Measurements from ENCODE around the gene KSR2.

Gene KSR2

DNA sequence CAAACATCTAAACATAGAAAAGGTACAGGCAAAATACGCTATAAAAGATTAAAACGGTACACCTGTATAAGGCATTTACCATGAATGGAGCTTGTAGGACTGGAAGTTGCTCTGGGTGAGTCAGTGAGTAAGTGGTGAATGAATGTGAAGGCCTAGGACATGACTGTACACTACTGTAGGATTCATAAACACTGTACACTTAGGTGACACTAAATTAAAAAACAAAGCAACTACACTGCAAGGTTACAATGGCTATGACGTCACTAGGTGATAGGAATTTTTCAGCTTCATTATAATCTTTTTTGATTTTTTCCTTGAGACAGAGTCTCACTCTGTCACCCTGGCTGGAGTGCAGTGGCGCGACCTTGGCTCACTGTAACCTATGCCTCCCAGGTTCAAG lies 269.2 kb downstream of the KSR2 start:
- no peak for DNase-seq (ENCODE audit: low spot score)
- no peak for FAIRE-seq

DNA sequence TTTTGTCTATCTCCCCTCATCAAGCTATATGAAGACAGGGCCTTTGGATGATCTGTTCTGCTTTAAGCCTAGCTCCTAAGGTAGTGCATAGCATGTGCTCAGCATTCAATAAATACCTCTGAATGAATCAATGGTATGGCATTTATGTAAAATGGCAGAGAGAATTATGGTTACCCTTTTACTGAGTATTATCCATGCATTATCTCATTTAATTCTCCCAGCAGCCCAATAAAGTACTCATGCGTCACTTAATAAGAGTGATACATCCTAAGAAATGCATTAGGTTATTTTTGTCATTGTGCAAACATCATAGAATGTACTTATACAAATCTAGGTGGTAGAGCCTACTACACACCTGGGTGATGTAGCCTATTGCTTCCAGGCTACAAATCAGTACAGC lies 269.7 kb downstream of the KSR2 start:
- no peak for FAIRE-seq

DNA sequence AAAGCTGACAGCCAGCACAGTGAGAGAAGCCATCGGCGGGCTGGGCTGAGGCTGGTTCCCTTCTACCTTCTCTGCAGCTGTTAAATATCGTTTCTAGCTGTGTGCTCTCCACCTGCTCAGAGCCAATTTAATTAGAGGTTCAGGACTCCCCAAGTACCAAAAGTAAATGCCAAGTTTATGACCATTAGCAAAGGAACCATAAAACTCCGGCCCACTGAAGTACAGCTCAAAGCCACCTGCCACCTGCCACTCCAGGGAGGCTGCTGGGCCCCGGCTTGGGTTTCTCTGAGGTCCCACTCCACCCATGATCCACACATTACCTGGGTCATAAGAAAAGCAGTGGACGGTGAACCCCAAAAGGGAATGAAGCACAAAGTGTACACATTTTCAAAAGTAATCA lies 272.8 kb downstream of the KSR2 start:
- FAIRE-seq = no peak
- DNase-seq (ENCODE audit: low spot score) = no peak

More for the DNA sequence above, 269.7 kb downstream of the KSR2 start:
- DNase-seq (ENCODE audit: low spot score) = no peak

DNA sequence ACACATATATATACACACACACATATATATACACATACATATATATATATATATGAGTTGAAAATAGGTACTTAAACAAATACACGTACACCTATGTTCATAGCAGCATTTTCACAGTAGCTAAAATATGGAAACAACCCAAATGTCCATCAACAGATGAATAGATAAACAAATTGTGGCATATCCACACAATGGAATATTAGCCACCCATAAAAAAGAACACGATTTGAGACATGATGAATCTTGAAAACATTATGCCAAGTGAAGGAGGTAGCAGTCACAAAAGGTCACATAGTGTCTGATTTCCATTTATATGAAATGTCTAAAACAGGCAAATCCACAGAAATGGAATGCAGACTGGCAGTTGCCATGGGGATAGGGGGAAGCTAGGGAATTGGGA lies 276.3 kb downstream of the KSR2 start:
- FAIRE-seq (no peak), DNase-seq (ENCODE audit: low spot score) (no peak)

DNA sequence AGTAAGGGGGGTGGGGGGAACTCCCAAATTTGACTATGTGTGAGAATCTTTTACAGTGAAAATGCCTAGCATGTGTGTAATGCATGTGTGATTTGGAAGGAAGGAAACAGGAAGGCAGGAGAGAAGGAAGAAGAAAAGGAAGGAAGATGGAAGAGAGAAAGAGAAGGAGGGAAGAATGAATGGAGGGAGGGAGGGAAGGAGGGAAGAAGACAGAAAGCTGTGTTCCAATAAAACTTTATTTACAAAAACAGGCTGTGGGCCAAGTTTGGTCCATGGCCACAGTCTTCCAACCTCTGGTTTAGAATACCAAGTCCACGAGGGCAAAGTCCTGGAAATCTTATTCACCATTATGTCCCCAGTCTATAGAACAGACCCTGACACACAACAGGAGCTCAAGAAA lies 278.9 kb downstream of the KSR2 start:
- no peak for DNase-seq (ENCODE audit: low spot score)
- FAIRE-seq = no peak

DNA sequence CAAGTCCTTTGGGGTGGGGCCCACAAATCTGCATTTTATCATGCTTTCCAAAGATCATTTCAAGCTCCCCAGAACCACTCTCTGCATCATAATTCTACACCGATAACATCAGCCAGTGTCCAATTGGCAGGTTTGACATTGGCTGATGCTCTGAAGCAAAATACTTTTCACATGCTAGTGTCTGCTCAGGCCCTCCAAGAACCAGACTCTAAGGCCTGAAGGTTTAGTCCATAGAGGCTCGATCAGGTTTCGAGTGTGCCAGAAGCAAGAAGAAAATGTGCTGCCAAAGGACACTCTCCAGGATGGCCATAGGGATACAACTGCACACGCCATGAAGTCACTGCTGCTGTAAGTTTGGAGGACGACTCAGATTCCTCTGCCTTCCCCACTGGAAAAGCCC lies 280.3 kb downstream of the KSR2 start:
- no peak for FAIRE-seq
- DNase-seq (ENCODE audit: low spot score) = no peak

DNA sequence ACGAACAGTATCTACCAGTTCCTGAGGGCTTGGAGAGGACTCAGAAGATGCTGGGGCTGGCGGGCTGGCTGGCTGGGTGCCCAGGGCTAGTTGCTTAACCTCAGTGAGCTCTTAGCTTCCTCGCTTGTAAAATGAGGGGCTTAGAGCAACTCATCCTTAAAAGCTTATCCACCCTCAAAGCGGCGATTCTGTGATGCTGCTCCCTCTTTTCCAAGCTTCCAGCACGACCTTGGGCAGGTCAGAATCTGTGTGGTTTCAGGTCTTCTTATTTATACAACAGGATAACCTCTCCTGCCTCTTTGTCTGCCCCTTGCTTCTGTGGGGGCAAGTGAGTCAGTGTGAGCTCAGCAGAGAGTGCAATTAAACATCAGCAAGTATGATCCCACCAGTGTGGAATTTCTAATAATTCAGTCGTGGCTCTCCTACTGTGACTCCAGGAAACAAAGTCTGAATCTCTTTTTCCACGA lies 281.8 kb downstream of the KSR2 start:
- FAIRE-seq (no peak), DNase-seq (ENCODE audit: low spot score) (peak; percentile 84)

DNA sequence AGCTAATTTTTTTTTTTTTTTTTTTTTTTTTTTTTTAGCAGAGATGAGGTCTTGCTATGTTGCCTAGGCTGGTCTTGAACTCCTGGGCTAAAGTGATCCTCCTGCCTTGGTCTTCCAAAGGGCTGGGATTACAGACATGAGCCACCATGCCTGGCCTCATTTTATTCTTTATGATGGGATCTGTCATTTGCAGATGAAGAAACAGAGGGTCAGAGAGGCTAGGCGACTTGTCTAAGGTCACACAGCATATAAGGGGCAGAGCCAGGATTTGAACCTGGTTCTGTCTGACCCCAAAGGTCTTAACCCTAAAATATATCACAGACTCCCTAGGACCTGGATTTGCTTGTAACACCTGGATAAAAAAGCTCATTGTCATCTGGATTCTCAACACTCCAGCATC lies 282.6 kb downstream of the KSR2 start:
- FAIRE-seq (no peak), DNase-seq (ENCODE audit: low spot score) (no peak)

DNA sequence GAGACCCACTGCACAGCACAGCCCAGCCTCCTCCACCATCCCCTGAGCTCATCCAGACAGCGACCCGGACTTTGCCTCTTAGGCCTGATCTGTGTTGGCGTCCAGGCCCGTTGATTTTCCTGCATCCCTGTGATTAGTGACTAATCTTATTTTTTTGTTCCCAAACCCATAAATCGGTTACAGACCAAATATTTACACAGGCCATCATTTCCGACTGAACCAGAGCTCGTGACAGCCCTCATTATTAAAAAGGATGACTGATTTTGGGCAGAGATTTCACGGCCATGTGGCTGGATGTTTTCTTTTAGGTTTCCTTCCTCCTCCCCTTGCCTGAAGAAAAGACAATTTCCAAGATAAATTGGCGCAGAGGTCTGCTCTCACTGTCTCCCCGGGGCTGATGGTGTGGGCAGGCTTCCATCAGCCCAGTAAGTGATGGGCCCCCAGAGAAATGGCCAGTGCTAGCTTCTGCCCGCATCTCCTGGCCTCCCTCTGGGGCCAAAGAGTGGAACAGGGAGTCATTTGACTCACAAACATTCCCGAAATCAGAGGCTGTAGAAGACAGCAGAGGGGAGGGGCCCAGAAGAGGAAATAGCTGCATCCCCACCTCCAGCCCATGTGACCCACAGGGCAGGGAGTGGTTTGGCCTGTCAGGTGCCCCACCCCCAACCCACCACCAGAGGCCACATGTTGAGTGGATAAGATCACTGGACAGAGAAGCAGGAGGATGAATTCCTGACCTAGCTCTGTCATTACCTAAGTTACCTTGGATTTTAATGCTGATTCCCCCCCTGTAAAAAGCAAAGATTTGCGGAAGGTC lies 283.5 kb downstream of the KSR2 start:
- FAIRE-seq (no peak), DNase-seq (ENCODE audit: low spot score) (peak; percentile 91)

DNA sequence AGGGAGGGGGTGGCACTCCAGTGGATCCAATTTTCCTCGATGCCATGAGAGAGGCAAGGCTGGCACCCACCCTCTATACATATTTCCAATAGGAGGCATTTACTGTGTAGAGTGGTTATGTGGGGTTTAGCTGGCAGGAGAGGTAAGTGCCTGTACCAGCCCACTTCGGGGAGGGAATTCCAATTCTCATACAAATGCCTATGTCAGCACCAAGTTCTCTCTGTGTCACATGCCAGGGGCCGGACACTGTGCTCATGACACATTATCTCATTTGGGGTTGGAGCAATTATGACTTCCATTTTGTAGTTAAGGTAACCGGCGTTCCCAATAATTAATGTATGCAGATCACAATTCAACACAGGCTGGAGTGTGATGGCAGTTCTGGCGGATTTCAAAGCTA lies 284.3 kb downstream of the KSR2 start:
- FAIRE-seq (no peak), DNase-seq (ENCODE audit: low spot score) (no peak)

DNA sequence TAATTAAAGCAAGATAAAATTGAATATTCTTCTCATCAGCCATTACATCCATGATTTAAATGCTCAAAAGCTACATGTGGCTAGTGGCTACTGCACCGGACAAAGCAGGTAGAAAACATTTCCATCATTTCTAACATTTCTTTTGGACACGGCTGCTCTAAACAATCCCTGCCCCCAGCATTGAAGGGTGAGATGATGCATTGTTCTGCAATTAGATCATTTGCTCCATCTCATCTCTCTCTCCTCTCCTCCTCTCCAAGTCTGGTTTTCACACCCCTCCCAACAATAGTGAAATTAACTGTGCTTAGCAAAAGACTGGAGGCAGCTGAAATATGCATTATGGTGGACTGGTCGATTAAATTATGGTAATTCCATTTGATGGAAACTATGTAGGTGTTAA lies 288.5 kb downstream of the KSR2 start:
- no peak for FAIRE-seq
- DNase-seq (ENCODE audit: low spot score) = peak; percentile 64

DNA sequence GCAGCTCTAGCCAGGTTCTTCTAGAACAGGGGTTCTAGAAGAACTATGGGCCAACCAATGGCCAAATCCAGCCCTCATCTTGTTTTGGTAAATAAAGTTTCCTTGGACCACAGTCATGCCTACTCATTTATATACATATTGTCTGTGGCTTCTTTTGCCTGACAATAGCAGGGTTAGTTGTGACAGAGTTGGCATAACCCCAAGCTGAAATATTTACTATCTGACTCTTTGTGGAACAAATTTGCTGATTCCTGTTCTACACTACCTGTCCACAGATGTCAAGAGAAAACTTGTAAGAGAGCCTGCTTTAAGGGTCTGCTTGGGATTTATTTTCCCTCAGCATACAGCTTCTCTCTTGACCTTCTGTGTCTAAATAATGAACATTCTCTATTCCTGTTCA lies 289.0 kb downstream of the KSR2 start:
- FAIRE-seq = no peak

DNA sequence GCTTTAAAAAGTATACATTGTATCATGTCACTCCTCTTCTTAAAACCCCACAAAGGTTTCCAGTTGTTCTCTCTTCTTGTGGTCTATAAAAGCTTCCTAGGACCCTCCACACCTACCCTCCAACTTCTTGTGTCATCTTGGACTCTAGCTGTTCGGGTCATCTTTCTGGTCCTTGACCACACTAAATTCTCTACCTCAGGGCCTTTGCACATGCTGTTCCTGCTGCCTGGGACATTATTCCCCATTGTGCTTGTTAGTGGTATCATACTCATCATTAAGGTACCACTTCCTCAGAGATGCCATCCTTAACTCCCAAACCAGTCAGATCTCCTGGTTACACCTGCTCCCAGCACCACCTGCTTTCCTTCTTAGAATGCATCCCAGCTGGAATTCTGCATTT lies 294.0 kb downstream of the KSR2 start:
- DNase-seq (ENCODE audit: low spot score) (no peak), FAIRE-seq (no peak)

More for the DNA sequence above, 289.0 kb downstream of the KSR2 start:
- peak; percentile 21 for DNase-seq (ENCODE audit: low spot score)

DNA sequence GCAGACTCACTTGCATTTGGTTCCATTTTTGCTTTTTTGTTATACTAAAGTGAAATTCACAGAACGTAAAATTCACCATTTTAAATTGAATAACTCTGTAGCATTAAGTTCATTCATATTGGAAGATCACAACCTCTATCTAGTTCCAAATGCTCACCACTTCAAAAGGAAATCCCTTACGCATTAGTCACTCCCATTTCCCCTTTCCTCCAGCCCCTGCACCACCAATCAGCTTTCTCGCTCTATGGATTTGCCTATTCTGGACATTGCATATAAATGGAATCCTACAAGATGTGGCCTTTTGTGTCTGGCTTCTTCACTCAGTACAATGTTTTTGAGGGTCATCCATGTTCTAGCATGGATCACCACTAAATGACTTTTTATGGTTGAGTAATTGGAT lies 294.5 kb downstream of the KSR2 start:
- FAIRE-seq (no peak), DNase-seq (ENCODE audit: low spot score) (no peak)

DNA sequence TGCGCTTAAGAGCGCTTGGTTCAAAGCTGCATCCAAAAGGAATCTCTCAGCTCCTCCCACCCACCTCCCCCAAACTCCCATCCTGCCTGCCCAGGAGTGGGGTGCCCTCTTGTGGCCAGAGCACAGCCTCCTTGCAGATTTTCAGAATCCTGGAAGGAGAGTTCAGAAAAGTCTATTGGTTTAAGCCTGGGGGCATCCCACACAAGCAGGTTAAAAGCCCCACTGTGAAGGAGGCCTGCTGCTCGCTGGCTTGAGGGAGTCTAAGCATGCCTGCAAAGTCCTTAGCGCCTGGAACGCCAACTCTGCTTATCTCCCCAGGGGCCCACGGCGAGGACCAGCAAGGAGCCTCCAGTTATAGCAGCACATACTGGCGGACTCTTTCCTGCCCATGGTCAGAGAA lies 297.1 kb downstream of the KSR2 start:
- FAIRE-seq (no peak), DNase-seq (ENCODE audit: low spot score) (peak; percentile 24)

DNA sequence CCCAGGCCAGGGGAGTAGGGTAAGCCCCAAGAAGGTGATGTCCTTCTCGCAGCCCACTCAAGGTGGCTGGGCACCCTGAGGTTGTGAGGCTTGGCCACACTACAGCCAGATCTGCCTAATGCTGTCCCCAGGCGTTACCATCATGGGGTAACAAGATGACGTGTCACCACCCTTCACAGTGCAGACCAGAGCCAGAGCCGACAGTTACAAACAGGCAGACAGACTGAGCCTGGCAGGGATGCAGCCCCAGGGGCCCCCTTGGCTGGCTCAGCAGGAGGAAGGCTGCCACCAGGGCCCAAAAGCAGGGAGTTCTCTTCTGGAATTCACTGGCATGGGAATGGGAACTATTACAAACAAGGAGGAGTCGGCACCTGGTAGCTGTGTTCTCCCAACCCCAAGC lies 304.6 kb downstream of the KSR2 start:
- FAIRE-seq (peak; percentile 78), DNase-seq (ENCODE audit: low spot score) (no peak)

DNA sequence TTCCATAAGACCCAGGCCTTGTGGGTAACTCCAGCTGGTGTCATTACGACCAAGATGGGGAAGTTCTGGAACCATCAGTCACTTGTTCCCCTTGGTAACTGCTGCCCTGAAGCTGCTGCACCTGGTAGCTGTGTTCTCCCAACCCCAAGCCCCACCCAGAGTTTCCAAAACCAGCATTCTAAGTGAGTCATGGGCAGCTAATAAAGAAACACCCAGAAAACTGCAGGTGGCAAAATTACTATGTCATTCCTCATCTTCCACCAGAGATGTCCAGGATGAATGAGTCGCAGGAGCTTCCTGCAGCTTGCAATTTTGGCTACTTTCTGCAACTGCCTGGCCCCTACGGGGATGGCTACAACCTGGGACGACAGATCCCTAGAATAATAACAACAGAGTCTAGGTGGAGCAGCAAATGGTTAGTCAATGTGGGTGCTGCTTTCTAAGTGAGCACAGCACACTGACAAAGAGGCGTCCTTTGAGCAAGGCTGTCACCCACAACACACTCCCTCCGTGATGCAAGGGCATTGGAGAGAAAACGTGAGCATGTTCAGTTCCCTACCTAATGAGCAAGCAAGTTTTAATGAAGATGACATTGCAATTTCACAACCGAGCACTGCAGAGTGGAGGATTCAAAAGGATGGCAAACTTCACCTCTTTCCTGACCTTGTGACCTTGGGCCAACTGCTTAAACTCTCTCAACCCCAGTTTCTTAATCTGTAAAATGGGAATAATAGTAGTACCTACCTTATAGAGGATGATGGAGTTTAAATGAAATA lies 306.0 kb downstream of the KSR2 start:
- peak; percentile 9 for FAIRE-seq

DNA sequence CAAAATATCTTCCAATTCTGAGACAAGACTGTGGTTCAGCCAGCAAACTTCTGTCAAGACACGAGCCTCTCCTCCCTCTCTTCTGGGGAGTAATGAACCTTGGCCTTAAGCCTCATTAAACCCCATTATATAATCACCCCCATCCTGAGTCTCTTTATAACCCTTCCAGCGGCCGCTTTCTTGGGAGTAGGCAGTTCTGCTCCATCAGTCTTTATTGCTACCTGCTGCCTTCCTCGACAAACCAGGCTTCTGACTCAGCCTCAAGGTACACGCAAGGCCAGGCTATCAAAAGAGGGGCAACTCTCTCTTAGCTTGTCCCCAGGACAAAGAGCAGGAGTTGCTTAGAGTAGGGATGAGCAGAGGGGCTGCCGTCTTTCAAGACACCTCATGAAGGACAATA lies 306.6 kb downstream of the KSR2 start:
- FAIRE-seq (peak; percentile 37), DNase-seq (ENCODE audit: low spot score) (no peak)

More for the DNA sequence above, 306.0 kb downstream of the KSR2 start:
- peak; percentile 48 for DNase-seq (ENCODE audit: low spot score)

DNA sequence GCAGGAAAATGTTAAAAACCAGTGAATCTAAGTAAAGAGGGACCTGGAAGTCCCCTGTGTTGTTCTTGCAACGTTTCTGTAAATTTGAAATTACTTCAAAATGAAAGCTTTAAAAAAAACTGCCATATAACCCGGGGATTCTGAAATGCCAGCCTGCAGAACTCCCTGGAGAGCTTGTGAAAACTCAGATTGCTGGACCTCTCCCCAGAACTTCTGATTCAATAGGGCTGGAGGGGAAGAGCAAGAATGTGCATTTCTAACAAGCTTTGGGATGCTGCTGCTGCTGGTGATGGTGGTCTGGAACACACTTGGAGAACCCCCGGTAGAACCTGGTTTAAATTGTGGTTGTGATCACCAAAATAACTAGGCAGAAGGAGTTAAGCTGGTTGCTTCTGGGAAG lies 307.3 kb downstream of the KSR2 start:
- FAIRE-seq (no peak), DNase-seq (ENCODE audit: low spot score) (no peak)

DNA sequence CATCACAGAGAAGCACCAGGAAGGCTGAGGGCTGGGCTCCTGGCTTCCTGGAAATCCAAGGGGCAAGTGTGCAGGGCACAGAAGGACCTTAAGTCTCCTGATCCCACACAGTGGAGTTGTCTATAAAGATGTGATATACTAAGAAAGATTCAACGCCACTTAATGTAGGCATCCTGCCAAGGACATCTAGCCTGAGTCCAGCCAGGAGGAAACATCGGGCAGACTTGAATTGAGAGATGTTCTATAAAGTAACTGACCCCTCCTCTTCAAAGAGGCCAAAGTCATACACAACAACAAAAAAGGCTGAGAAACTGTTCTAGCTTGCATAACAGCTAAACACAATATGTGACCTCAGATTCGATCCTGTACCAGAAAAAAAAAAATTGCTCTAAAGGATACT lies 307.9 kb downstream of the KSR2 start:
- no peak for DNase-seq (ENCODE audit: low spot score)
- no peak for FAIRE-seq

DNA sequence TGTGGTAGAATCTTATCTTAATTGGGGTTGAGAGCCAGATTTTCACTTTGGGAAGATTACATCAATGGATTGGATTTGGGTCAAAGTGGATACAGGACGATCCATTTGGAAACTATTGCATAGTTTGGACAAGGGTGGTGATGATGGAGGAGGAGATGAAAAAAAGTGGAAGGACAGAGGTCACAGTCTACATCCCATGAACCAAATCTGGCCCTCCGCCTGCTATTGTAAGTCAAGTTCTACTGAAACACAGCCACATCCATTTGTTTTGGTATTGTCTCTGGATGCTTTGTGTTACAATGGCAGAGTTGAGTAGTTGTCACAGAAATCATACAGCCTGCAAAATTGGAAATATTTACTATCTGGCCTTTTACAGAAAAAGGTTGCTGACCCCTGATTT lies 310.6 kb downstream of the KSR2 start:
- no peak for DNase-seq (ENCODE audit: low spot score)
- no peak for FAIRE-seq

DNA sequence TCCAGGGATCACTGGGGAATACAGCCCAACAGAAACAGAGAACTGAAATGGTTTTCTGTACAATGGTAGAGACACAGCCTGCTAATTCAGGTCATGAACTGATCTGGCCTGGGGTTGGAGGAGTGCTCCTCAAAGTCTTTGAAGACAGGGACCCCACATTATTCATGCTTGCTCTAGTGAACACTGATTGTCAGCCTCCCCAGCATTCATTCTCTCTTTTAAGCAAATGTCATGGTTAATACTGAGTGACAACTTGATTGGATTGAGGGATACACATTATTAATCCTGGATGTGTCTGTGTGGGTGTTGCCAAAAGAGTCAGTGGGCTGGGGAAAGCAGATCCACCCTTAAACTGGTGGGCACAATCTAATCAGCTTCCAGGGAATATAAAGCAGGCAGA lies 319.0 kb downstream of the KSR2 start:
- DNase-seq (ENCODE audit: low spot score) = no peak
- FAIRE-seq = no peak

DNA sequence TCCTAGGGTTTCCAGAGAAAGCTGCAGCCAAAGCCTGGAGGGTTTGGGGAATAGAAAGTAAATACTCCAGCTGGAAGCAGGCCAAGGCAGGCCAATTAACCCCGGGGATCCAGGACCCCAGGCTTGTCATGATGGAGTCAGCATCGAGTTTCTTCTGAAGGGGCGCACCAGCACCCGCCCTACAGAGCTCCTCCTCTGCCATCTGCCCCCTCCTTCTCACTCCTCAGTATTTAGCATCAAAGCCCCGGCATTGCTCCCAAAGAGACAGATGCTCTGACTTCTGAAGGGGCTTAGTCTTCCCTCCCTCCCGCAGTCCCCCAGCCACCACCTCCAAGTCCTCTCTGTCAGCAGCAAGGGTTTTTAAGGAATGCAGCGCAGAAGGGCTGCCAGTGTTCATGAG lies 322.3 kb downstream of the KSR2 start:
- no peak for DNase-seq (ENCODE audit: low spot score)
- no peak for FAIRE-seq

Data from urothelium cell line (cell line).